ENCODE data around the gene ZFYVE9.

ZFYVE9 gene

GRCh38 chr1:52346653-52347052 is 204.8 kb downstream of the ZFYVE9 start:
- Histone ChIP-seq H2AFZ (ENCODE audit: low read length) (no peak overlapping the region), H3K4me2 (ENCODE audit: low read depth, low read length) (no peak overlapping the region), H3K9me2 (replicated peaks; ENCODE audit: insufficient read depth, low read length) (no peaks in the 10 kb centered on the region), H3F3A (ENCODE audit: insufficient read depth, low read length) (no peaks in the 10 kb centered on the region), H3K27ac (ENCODE audit: low read length) (no peak overlapping the region), H3K4me3 (ENCODE audit: low read length) (no peak overlapping the region), H3K27me3 (replicated peaks; ENCODE audit: insufficient read depth, low read length) (no peaks in the 10 kb centered on the region), H3K9ac (ENCODE audit: low read length) (no peak overlapping the region), H4K20me1 (ENCODE audit: insufficient read depth, low read length) (no peaks in the 10 kb centered on the region), H3K9me3 (replicated peaks; ENCODE audit: insufficient read depth, low read length) (no peaks in the 10 kb centered on the region), H3K79me2 (ENCODE audit: low read length) (no peaks in the 10 kb centered on the region), H3K36me3 (replicated peaks; ENCODE audit: insufficient read depth, low read length) (no peaks in the 10 kb centered on the region), H3K4me1 (ENCODE audit: low read length) (no peaks in the 10 kb centered on the region)
- TF ChIP-seq, protein P1, sequence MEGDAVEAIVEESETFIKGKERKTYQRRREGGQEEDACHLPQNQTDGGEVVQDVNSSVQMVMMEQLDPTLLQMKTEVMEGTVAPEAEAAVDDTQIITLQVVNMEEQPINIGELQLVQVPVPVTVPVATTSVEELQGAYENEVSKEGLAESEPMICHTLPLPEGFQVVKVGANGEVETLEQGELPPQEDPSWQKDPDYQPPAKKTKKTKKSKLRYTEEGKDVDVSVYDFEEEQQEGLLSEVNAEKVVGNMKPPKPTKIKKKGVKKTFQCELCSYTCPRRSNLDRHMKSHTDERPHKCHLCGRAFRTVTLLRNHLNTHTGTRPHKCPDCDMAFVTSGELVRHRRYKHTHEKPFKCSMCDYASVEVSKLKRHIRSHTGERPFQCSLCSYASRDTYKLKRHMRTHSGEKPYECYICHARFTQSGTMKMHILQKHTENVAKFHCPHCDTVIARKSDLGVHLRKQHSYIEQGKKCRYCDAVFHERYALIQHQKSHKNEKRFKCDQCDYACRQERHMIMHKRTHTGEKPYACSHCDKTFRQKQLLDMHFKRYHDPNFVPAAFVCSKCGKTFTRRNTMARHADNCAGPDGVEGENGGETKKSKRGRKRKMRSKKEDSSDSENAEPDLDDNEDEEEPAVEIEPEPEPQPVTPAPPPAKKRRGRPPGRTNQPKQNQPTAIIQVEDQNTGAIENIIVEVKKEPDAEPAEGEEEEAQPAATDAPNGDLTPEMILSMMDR (IDR thresholded peaks at IDR 0.05; ENCODE audit: low read length) = no peak
- no peak for TF ChIP-seq EZH2 (optimal IDR thresholded peaks at IDR 0.05; ENCODE audit: low read depth, low read length)
- TF ChIP-seq EZH2phosphoT487 (IDR thresholded peaks at IDR 0.05; ENCODE audit: low read length) = no peak
- no peak for DNase-seq

GRCh38 chr1:52348704-52349300 is 206.9 kb downstream of the ZFYVE9 start:
- no peak overlapping the region for H3K4me2 ChIP-seq (ENCODE audit: low read depth, low read length)
- H3K27ac ChIP-seq (ENCODE audit: low read length) = no peak overlapping the region
- H3K27me3 ChIP-seq (replicated peaks; ENCODE audit: insufficient read depth, low read length) = no peaks in the 10 kb centered on the region
- no peaks in the 10 kb centered on the region for H3K9me3 ChIP-seq (replicated peaks; ENCODE audit: insufficient read depth, low read length)
- H4K20me1 ChIP-seq (ENCODE audit: insufficient read depth, low read length) = no peaks in the 10 kb centered on the region
- DNase-seq = no peak
- no peak overlapping the region for H2AFZ ChIP-seq (ENCODE audit: low read length)
- no peaks in the 10 kb centered on the region for H3F3A ChIP-seq (ENCODE audit: insufficient read depth, low read length)
- no peak overlapping the region for H3K9ac ChIP-seq (ENCODE audit: low read length)
- H3K4me3 ChIP-seq (ENCODE audit: low read length) = no peak overlapping the region
- no peaks in the 10 kb centered on the region for H3K79me2 ChIP-seq (ENCODE audit: low read length)
- no peaks in the 10 kb centered on the region for H3K9me2 ChIP-seq (replicated peaks; ENCODE audit: insufficient read depth, low read length)
- no peaks in the 10 kb centered on the region for H3K36me3 ChIP-seq (replicated peaks; ENCODE audit: insufficient read depth, low read length)
- H3K4me1 ChIP-seq (ENCODE audit: low read length) = no peaks in the 10 kb centered on the region
- TF ChIP-seq, protein P1 (IDR thresholded peaks at IDR 0.05; ENCODE audit: low read length) = no peak
- TF ChIP-seq EZH2 (optimal IDR thresholded peaks at IDR 0.05; ENCODE audit: low read depth, low read length) (no peak), EZH2phosphoT487 (IDR thresholded peaks at IDR 0.05; ENCODE audit: low read length) (no peak)

GRCh38 chr1:52352690-52353089 is 210.8 kb downstream of the ZFYVE9 start:
- no peaks in the 10 kb centered on the region for H3K27me3 ChIP-seq (replicated peaks; ENCODE audit: insufficient read depth, low read length)
- H3K36me3 ChIP-seq (replicated peaks; ENCODE audit: insufficient read depth, low read length) = no peaks in the 10 kb centered on the region; the same call in 1 of the 2 replicates
- no peak overlapping the region for H3K27ac ChIP-seq (ENCODE audit: low read length)
- H3K4me3 ChIP-seq (ENCODE audit: low read length) = no peak overlapping the region
- no peaks in the 10 kb centered on the region for H4K20me1 ChIP-seq (ENCODE audit: insufficient read depth, low read length)
- H3F3A ChIP-seq (ENCODE audit: insufficient read depth, low read length) = no peaks in the 10 kb centered on the region
- no peaks in the 10 kb centered on the region for H3K4me1 ChIP-seq (ENCODE audit: low read length)
- no peak overlapping the region for H3K4me2 ChIP-seq (ENCODE audit: low read depth, low read length)
- no peaks in the 10 kb centered on the region for H3K9me2 ChIP-seq (replicated peaks; ENCODE audit: insufficient read depth, low read length)
- DNase-seq = no peak
- H3K9ac ChIP-seq (ENCODE audit: low read length) = no peak overlapping the region
- TF ChIP-seq EZH2 (optimal IDR thresholded peaks at IDR 0.05; ENCODE audit: low read depth, low read length) (no peak), EZH2phosphoT487 (IDR thresholded peaks at IDR 0.05; ENCODE audit: low read length) (no peak)
- TF ChIP-seq, protein P1 (IDR thresholded peaks at IDR 0.05; ENCODE audit: low read length) = no peak
- H2AFZ ChIP-seq (ENCODE audit: low read length) = no peak overlapping the region
- no peaks in the 10 kb centered on the region for H3K9me3 ChIP-seq (replicated peaks; ENCODE audit: insufficient read depth, low read length)
- H3K79me2 ChIP-seq (ENCODE audit: low read length) = no peaks in the 10 kb centered on the region

Measured in MM.1S (cell line).